Middle frontal gyrus (tissue), 1 donor: ENCODE data around the gene PAX2.

Experiments used
- DNase-seq: peaks from one replicate; pipeline ENCODE4 v3.0.0-alpha.2; 2015; ENCODE audit warnings: low spot score; ENCODE audit errors: extremely low spot score

PAX2 gene

GRCh38 chr10:100875484-100876166 lies 130.2 kb downstream of the PAX2 start:
- DNase-seq: no peak

DNA sequence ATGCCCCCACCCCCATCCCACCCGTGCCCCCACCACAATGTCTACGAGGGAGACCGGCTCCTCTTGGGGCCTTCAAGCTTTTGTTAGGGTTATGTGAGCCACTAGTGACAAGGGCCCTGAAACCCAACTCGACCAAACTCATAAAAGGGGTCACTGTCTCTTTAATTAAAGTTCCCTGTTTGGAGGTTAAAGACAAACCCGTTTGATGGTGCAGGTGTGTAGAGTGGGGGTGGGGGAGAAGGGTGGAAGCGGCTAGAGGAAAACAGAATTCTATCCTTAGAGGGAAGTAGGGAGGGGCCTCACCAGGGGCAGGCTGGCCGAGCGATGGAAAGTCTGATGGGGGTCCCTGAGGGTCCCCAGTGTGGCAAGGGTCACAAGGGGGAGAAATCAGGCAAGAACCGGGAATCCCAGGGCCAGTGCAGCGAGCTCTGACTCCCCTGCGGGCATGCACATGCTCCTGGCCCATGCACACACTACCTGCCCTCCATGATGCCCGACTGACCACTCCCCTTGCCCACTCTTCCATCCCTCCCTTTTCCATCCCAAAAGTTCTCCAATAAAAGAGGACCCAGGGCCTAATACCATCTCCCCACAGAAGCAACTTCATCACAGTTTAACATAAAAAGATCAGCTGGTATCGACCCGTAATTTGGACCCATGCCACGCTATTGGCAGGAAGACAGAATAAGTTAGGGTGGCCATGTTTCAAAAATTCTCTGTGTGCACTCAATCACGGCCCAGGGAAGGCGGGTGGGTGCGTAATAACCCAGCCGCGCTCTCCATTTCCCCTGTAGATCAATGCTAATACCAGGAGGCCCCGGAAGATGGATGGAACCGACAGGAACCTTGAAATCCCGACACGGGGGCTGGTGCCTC lies 131.4 kb downstream of the PAX2 start:
- DNase-seq: no peak

GRCh38 chr10:100877461-100877850 lies 132.1 kb downstream of the PAX2 start:
- DNase-seq: no peak

GRCh38 chr10:100878291-100878910 lies 133.0 kb downstream of the PAX2 start:
- DNase-seq: peak; percentile 68
